SK-N-SH treated with all-trans-retinoic acid at 6 μM for 48 hours (cell line): ENCODE data around the gene ZNF518A.
"Not testable (repeated sequence)": the region's sequence is repeated elsewhere in the genome, so short reads cannot be mapped to it uniquely, and the experiment has no call there.

ENCODE experiments used
- CSDC2 ChIP-seq: fragments of 250-450 bp; sonication (Bioruptor Pico); IDR thresholded peaks from 2 replicates; pipeline ENCODE4 v1.5.0; 2020; ENCODE audit warnings: mild to moderate bottlenecking, moderate library complexity
- GLIS3 ChIP-seq: fragments of 250-450 bp; sonication (Bioruptor Pico); IDR thresholded peaks from 2 replicates; pipeline ENCODE4 v1.5.0; 2020; ENCODE audit warnings: mild to moderate bottlenecking, moderate library complexity
- ISL1 ChIP-seq: fragments of 250-450 bp; sonication (Bioruptor Pico); IDR thresholded peaks from 2 replicates; pipeline ENCODE4 v2.1.2; 2022; ENCODE audit warnings: mild to moderate bottlenecking, moderate library complexity
- ZFP3 ChIP-seq: fragments of 250-450 bp; sonication (Bioruptor Pico); IDR thresholded peaks from 2 replicates; pipeline ENCODE4 v1.5.0; 2020; ENCODE audit warnings: mild to moderate bottlenecking, moderate library complexity
- ZFP30 ChIP-seq: fragments of 450-650 bp; formaldehyde crosslinking; IDR thresholded peaks from 2 replicates; pipeline ENCODE4 v1.5.0; 2022; ENCODE audit warnings: mild to moderate bottlenecking, moderate library complexity
- TF ChIP-seq, protein P1 (sequence below): fragments of 250-450 bp; sonication (Bioruptor Pico); IDR thresholded peaks from 2 replicates; pipeline ENCODE4 v1.8.0; 2021; ENCODE audit warnings: low read depth, mild to moderate bottlenecking, moderate library complexity, borderline replicate concordance

GRCh38 chr10:96189505-96189904 lies 59.4 kb downstream of the ZNF518A start:
- TF ChIP-seq CSDC2 (CRISPR knock-in tag); GLIS3; ISL1; ZFP3 (CRISPR knock-in tag); ZFP30 (CRISPR knock-in tag): not testable (repeated sequence)
- TF ChIP-seq, protein P1, sequence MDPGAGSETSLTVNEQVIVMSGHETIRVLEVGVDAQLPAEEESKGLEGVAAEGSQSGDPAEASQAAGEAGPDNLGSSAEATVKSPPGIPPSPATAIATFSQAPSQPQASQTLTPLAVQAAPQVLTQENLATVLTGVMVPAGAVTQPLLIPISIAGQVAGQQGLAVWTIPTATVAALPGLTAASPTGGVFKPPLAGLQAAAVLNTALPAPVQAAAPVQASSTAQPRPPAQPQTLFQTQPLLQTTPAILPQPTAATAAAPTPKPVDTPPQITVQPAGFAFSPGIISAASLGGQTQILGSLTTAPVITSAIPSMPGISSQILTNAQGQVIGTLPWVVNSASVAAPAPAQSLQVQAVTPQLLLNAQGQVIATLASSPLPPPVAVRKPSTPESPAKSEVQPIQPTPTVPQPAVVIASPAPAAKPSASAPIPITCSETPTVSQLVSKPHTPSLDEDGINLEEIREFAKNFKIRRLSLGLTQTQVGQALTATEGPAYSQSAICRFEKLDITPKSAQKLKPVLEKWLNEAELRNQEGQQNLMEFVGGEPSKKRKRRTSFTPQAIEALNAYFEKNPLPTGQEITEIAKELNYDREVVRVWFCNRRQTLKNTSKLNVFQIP (CRISPR knock-in tag), result not testable (repeated sequence)
